CD4-positive, CD25-positive, alpha-beta regulatory T cell (primary cell): ENCODE data around the gene IQCE. TPM values are rescaled to one million over a fixed set of nuclear protein-coding genes. Genes with fewer than 3 reads are reported as not detected.
A peak's percentile ranks its signal among the peaks of the same experiment; 100 is the strongest.
"Not testable (repeated sequence)": the region's sequence is repeated elsewhere in the genome, so short reads cannot be mapped to it uniquely, and the experiment has no call there.

Experiments
- ATAC-seq, 2 donors: fragments of 150-1000 bp; cut with Tn5 transposase; one replicate each; pipeline ENCODE4 v1.10.0; 2021; ENCODE audit warnings: low read depth in 2 of 2, moderate number of reproducible peaks in 2 of 2, moderate library complexity in 1 of 2
- DNase-seq, 3 donors: peaks; one replicate each; pipeline versions ENCODE4 v3.0.0 to v3.0.0-alpha.2; 2012 to 2022; ENCODE audit warnings: mixed read lengths in 1 of 3
- H3K27ac ChIP-seq: one replicate; pipeline ENCODE4 v1.7.0; 2013; ENCODE audit warnings: mild to moderate bottlenecking, low read length; ENCODE audit not compliant: insufficient read depth, poor library complexity, severe bottlenecking
- H3K27me3 ChIP-seq: one replicate; pipeline ENCODE4 v1.7.0; 2013; ENCODE audit warnings: low read length; ENCODE audit not compliant: control insufficient read depth, insufficient read depth
- H3K36me3 ChIP-seq: one replicate; pipeline ENCODE4 v1.7.0; 2013; ENCODE audit warnings: mild to moderate bottlenecking, low read length, moderate library complexity; ENCODE audit not compliant: control insufficient read depth, insufficient read depth
- H3K4me1 ChIP-seq: 2 replicates; pipeline ENCODE4 v1.7.0; 2013; ENCODE audit warnings: mild to moderate bottlenecking, low read length; ENCODE audit not compliant: insufficient read depth, control insufficient read depth, poor library complexity, severe bottlenecking
- H3K4me3 ChIP-seq: one replicate; pipeline ENCODE4 v1.7.0; 2013; ENCODE audit warnings: low read depth, mild to moderate bottlenecking, low read length, moderate library complexity
- H3K9me3 ChIP-seq, 2 experiments: 1 replicate in 1 of 2; 2 replicates in 1 of 2; pipeline ENCODE4 v1.7.0; 2013; ENCODE audit warnings: low read length in 2 of 2, mild to moderate bottlenecking in 1 of 2, moderate library complexity in 1 of 2; ENCODE audit not compliant: control insufficient read depth in 2 of 2
- H3K27ac Mint-ChIP-seq, 3 donors: one replicate each; pipeline ENCODE4 v1.8.0; 2020 to 2022; ENCODE audit warnings: mild to moderate bottlenecking in 3 of 3, mixed read lengths in 3 of 3, moderate library complexity in 2 of 3
- H3K27me3 Mint-ChIP-seq: one replicate; pipeline ENCODE4 v1.8.0; 2022; ENCODE audit warnings: mild to moderate bottlenecking, mixed read lengths
- H3K36me3 Mint-ChIP-seq: one replicate; pipeline ENCODE4 v1.8.0; 2020; ENCODE audit warnings: mixed read lengths
- H3K4me1 Mint-ChIP-seq, 4 donors: one replicate each; pipeline ENCODE4 v1.8.0; 2020 to 2022; ENCODE audit warnings: mixed read lengths in 4 of 4, mild to moderate bottlenecking in 1 of 4
- H3K4me3 Mint-ChIP-seq, 4 donors: one replicate each; pipeline ENCODE4 v1.8.0; 2020 to 2022; ENCODE audit warnings: mild to moderate bottlenecking in 4 of 4, mixed read lengths in 4 of 4, moderate library complexity in 3 of 4
- H3K9me3 Mint-ChIP-seq, 7 donors: one replicate each; pipeline ENCODE4 v1.8.0; 2020 to 2022; ENCODE audit warnings: mixed read lengths in 7 of 7, mild to moderate bottlenecking in 3 of 7, moderate library complexity in 2 of 7
- polyA plus RNA-seq, 4 donors: library from polyadenylated mRNA; unstranded; fragments of 300-500 nt; fragmentation: Illumina TruSeq; gene quantifications; one replicate each; pipeline ENCODE4 v1.2.3, GENCODE V29; 2021
- total RNA-seq: library from RNA; stranded (reverse); gene quantifications from one replicate; pipeline ENCODE4 v1.2.3, GENCODE V29; 2022

Gene IQCE
- total and polyA plus RNA-seq, 5 donors from 2014 or later = 0.69 to 6.6 (median 1.00) TPM

DNA sequence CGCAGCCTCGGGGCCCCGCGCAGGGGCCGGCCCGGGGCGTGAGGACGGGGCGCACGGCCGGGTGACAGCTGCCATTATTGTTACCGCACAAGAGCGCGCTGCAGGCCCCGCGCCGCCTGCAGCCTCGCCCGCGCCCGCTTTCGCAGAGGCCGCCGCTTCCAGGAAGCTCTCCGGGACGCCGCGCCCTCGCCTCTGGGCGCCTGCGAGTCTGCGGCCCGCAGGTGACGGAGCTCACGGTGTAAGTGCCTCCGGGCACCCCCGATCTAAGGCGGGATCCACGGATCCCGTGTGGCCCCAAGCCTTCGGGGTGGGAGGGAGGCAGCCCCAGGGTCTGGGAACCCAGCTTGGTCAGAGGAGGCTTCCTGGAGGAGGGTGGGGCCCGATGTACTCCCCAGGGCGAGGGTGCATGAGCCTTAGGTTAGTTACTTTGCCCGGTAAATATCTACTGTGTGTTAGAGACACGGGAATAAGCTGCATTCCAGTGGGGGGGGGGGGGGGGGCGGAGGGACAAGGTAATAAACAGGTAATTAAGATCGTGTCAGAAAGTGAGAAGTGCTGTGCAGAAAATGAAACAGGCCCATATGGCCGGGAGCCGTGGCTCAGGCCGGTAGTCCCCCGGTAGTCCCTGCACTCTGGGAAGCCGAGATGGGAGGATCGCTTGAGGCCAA, 638 bp downstream of the IQCE start:
- Mint-ChIP-seq H3K27me3 (no peaks in the 10 kb centered on the region), H3K9me3 (no peaks in the 10 kb centered on the region), H3K27ac (no peak overlapping the region), H3K4me1 (peaks cover 0 to 33% (median 17%) of the 10 kb centered on the region in 4 donors), H3K4me3 (peak overlapping the region; percentile 66 to 80 (median 70)), H3K36me3 (no peaks in the 10 kb centered on the region)
- DNase-seq (peak in 1 of 3 donors; percentile 68), ATAC-seq (peak in 1 of 2 donors; percentile 4)
- H3K27me3 ChIP-seq = no peaks in the 10 kb centered on the region
- peak overlapping the region; percentile 41 for H3K27ac ChIP-seq
- no peak overlapping the region for H3K4me3 ChIP-seq
- no peaks in the 10 kb centered on the region for H3K36me3 ChIP-seq
- no peaks in the 10 kb centered on the region for H3K9me3 ChIP-seq
- H3K4me1 ChIP-seq = peaks cover 24% of the 10 kb centered on the region

DNA sequence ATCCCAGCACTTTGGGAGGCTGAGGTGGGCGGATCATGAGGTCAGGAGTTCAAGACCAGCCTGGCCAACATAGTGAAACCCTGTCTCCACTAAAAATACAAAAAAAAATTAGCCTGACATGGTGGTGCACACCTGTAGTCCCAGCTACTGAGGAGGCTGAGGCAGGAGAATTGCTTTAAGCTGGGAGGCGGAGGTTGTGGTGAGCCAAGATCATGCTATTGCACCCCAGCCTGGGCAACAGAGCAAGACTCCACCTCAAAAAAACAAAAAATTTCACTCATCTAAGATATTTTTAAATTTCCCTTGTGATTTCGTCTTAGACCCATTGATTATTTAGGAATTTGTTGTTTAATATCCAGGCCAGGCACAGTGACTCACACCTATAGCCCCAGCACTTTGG, 5.2 kb downstream of the IQCE start:
- not testable (repeated sequence) for H3K36me3 Mint-ChIP-seq, H3K27ac ChIP-seq, H3K4me3 ChIP-seq, H3K9me3 Mint-ChIP-seq, H3K27me3 Mint-ChIP-seq, H3K27me3 ChIP-seq, DNase-seq, H3K36me3 ChIP-seq, H3K9me3 ChIP-seq, ATAC-seq
- peak overlapping the region in 1 of 3 donors; percentile 25 for H3K27ac Mint-ChIP-seq
- peak overlapping the region in 2 of 4 donors; percentile 44 to 61 for H3K4me3 Mint-ChIP-seq
- peaks cover 6 to 18% (median 15%) of the 10 kb centered on the region in 4 donors for H3K4me1 Mint-ChIP-seq
- peaks cover 13% of the 10 kb centered on the region for H3K4me1 ChIP-seq

DNA sequence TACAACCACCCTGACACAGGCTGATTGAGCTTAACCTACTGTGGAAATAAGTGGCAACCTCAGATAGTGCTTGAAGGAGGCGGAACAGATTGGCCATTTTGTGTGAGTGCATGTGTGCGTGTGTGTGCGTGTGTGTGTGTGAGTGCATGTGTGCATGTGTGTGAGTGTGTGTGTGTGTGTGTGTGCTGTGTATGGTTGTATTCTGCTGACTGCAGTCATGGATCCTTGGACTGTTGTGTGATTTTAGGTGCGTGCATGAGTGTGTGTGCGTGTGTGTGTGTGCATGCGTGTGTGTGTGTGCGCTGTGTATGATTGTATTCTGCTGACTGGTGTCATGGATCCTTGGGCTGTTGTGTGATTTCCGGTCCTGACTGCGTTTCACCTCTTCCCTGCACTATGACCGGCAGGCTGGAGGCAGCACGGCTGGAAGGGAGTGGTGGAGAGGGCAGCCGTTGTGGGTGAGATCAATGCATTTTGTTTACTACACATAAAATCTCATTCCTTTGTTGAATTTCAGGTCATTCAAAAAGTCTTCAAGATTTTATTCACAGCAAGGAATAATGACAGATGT, 6.3 kb downstream of the IQCE start:
- H3K4me3 ChIP-seq = no peak overlapping the region
- ATAC-seq (no peak), DNase-seq (no peak)
- peaks cover 6 to 17% (median 12%) of the 10 kb centered on the region in 4 donors for H3K4me1 Mint-ChIP-seq
- H3K4me3 Mint-ChIP-seq = no peak overlapping the region
- no peaks in the 10 kb centered on the region for H3K9me3 Mint-ChIP-seq
- H3K9me3 ChIP-seq = no peaks in the 10 kb centered on the region
- H3K27ac Mint-ChIP-seq = no peak overlapping the region
- H3K36me3 Mint-ChIP-seq = peaks cover 3% of the 10 kb centered on the region
- no peaks in the 10 kb centered on the region for H3K36me3 ChIP-seq
- H3K4me1 ChIP-seq = peaks cover 5% of the 10 kb centered on the region
- H3K27ac ChIP-seq = no peak overlapping the region
- no peaks in the 10 kb centered on the region for H3K27me3 ChIP-seq
- H3K27me3 Mint-ChIP-seq = no peaks in the 10 kb centered on the region

DNA sequence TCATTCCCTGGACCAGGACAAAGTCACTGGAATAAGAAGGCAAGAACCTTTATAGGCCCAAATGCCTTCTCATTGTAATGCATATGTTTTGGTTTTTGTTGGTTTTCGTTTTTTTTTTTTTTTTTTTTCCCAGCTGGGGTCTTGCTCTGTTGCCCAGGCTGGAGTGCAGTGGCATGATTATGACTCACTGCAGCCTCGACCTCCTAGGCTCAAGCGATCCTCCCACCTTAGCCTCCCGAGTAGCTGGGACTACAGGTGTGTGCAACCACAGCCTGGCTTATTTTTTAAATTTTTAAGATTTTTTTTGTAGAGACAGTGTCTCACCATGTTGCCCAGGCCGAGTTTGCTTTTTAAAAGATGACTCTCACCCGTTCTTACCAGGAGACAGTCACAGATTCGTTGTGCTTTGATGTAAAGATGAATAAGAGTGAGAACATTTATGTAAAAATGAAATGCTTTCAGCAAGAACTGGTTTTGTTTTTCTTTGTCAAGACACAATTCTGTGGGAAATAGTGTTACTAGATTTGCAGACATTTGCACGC, 7.6 kb downstream of the IQCE start:
- Histone ChIP-seq H3K27me3 (no peaks in the 10 kb centered on the region), H3K4me3 (peak overlapping the region; percentile 32), H3K9me3 (no peaks in the 10 kb centered on the region), H3K27ac (no peak overlapping the region), H3K4me1 (peaks cover 4% of the 10 kb centered on the region), H3K36me3 (no peaks in the 10 kb centered on the region)
- H3K27me3 Mint-ChIP-seq = no peaks in the 10 kb centered on the region
- H3K4me3 Mint-ChIP-seq = peak overlapping the region in 3 of 4 donors; percentile 51 to 74 (median 68)
- no peaks in the 10 kb centered on the region for H3K9me3 Mint-ChIP-seq
- H3K36me3 Mint-ChIP-seq = peaks cover 3% of the 10 kb centered on the region
- no peak for ATAC-seq
- H3K4me1 Mint-ChIP-seq = peaks cover 6 to 17% (median 11%) of the 10 kb centered on the region in 4 donors
- no peak for DNase-seq
- peak overlapping the region in 1 of 3 donors; percentile 29 for H3K27ac Mint-ChIP-seq

DNA sequence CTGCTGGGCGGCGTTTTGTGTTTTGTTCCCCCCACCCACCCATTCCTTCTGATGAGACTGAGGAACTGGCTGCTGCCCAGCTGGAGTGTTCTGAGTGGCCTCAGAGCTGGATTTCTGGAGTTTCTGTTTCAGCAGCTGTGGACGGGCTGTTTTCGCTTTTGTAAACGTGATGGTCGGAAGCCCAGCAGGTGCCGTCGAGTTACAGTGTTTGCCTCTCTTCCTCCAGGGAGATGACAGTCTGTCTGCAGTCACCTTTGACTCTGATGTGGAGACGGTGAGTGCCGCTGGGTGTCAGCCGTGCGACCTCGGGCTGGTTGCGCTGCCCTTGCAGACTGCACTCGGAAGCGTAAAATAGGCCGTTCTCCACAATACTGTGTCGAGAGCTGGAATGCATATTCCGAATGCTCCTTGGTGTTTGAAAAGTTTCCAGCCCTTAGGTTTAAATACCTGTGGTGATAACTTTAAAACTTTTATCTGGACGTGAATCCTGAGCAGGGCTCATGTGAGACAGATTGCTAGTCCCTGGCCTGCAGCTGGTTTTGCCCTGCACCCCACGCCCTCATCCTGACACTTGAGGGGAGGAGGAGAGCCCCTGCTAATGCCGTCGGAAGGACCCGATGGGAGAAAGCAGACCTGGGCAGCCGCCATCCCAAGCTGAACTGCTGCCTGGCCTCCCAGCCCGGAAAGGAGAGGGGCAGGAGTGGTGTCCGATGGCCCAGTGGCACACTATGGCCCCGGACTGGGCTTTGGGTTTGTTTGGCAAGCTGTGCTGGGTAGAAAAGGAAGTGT, 8.3 kb downstream of the IQCE start:
- H3K9me3 ChIP-seq = no peaks in the 10 kb centered on the region
- H3K4me1 ChIP-seq = peaks cover 4% of the 10 kb centered on the region
- Mint-ChIP-seq H3K27me3 (no peaks in the 10 kb centered on the region), H3K9me3 (no peaks in the 10 kb centered on the region), H3K36me3 (peaks cover 3% of the 10 kb centered on the region), H3K27ac (peak overlapping the region in 1 of 3 donors; percentile 29), H3K4me3 (peak overlapping the region in 3 of 4 donors; percentile 51 to 74 (median 68)), H3K4me1 (peaks cover 6 to 12% (median 8%) of the 10 kb centered on the region in 4 donors)
- H3K4me3 ChIP-seq = peak overlapping the region; percentile 32
- no peaks in the 10 kb centered on the region for H3K36me3 ChIP-seq
- peak in 2 of 3 donors; percentile 43 to 66 for DNase-seq
- no peaks in the 10 kb centered on the region for H3K27me3 ChIP-seq
- no peak overlapping the region for H3K27ac ChIP-seq
- ATAC-seq = peak; percentile 81 to 89

DNA sequence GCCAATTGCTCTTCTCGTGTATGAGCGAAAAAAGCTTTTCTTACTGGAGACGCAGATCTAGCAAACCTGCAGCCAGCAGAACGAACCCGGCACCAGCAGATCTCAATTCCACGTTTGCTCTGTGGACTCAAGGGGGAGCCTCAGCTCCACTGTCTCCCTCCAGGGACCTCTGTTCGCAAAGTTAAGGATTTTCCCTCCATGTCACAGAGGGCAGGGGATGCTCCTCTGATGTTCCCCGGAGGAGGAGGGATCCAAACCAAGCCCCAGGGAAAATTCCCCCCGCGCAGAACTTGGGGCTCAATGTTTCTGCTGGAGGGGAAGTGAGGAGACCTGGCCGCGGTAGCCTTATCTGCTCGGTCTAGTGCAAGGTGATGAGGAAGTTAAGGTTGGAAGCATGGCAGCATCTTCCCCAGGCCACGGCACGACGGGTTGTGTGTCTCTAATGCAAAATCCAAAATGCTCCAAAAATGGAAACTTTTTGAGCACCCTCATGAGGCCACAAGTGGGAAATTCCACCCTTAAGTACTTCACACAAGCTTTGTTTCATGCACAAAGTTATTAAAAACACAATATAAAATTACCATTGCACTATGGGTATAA, 9.0 kb downstream of the IQCE start:
- Mint-ChIP-seq H3K27ac (no peak overlapping the region), H3K36me3 (peaks cover 3% of the 10 kb centered on the region), H3K4me3 (no peak overlapping the region), H3K27me3 (no peaks in the 10 kb centered on the region), H3K4me1 (peaks cover 6 to 12% (median 6%) of the 10 kb centered on the region in 4 donors), H3K9me3 (no peaks in the 10 kb centered on the region)
- DNase-seq (no peak), ATAC-seq (no peak)
- no peak overlapping the region for H3K27ac ChIP-seq
- H3K9me3 ChIP-seq = no peaks in the 10 kb centered on the region
- peaks cover 4% of the 10 kb centered on the region for H3K4me1 ChIP-seq
- H3K4me3 ChIP-seq = no peak overlapping the region
- H3K36me3 ChIP-seq = no peaks in the 10 kb centered on the region
- H3K27me3 ChIP-seq = no peaks in the 10 kb centered on the region

DNA sequence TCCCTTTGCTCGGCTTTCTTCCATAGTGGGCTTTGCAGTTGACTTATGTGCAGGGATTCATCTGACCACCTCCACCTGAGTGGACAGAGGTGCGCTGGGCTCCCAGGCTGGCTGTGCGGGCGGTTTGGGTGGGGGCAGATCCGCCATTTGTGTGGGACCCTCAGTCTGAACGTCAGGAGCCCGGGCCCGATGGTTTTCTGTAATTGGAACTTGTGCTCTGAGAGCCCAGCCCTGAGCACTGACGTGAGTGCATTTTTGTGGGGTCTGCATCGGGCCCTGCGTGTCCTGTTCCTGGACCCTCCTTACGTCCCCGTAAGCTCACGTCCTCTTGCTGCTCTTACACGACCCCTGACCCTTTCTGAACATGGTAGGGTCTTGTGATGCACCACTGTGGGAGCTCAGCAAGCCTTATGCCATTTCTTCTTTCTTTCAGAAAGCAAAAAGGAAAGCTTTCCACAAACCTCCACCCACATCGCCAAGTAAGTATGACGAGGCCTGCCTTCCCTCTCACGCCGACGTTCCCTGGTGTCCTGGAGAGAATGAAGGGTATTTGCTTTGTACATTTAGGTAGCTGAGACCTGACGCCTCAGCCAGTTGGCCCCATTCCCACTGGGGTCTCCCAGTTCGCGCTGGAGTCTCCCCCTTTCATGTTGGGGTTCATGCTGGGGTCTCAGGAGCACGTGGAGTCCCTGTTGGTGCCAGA, 9.9 kb downstream of the IQCE start:
- Histone ChIP-seq H3K36me3 (no peaks in the 10 kb centered on the region), H3K9me3 (no peaks in the 10 kb centered on the region), H3K27ac (no peak overlapping the region), H3K4me3 (no peak overlapping the region), H3K4me1 (peaks cover 4% of the 10 kb centered on the region), H3K27me3 (no peaks in the 10 kb centered on the region)
- Mint-ChIP-seq H3K27ac (no peak overlapping the region), H3K4me1 (peaks cover 6 to 12% (median 6%) of the 10 kb centered on the region in 4 donors), H3K4me3 (no peak overlapping the region), H3K36me3 (peaks cover 9% of the 10 kb centered on the region), H3K9me3 (no peaks in the 10 kb centered on the region), H3K27me3 (no peaks in the 10 kb centered on the region)
- DNase-seq = no peak
- ATAC-seq = no peak
